GM21717 (cell line): ENCODE results near the gene COL21A1.

Experiments used
- ATAC-seq: cut with Tn5 transposase; IDR thresholded peaks from one replicate; pipeline ENCODE4 v1.9.1; 2021; ENCODE audit warnings: mild to moderate bottlenecking, moderate library complexity; ENCODE audit not compliant: unreplicated experiment

Gene COL21A1

GRCh38 chr6:56055081-56055704 is 192.2 kb downstream of the COL21A1 start:
- no peak for ATAC-seq

- ATAC-seq: no peak
These were observed 196.2 kb downstream of the COL21A1 start for GRCh38 chr6:56051202-56051598.

DNA sequence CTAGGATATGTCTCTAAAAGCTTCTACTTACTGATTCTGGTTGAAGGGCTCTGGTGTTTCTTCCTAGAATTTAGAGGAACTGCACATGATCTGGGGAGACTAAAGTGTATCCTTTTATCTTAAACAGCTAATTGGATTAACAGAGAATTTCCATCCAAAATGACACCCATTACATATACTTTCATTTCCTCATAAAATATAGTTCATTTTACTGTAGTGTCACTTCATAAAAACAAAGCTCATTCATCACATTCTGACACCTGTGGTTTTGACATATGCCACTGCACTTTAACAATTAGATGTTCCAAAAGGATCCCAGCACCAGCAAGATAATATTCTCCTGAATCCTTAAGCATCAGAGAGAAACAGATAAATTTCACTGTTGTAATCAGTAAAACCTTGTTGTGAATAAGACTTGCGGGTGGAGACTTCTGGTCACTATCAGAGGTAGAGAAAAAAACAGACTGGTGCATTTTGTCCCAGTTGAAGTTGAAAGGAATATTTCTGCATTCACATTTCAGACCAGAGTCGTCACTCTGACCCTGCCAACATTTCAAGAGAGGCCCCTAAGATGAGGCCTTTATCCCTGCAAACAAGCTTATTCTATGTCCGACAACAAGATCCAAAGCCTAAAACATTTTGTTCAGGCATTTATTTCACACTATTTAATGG is 196.7 kb downstream of the COL21A1 start:
- no peak for ATAC-seq

DNA sequence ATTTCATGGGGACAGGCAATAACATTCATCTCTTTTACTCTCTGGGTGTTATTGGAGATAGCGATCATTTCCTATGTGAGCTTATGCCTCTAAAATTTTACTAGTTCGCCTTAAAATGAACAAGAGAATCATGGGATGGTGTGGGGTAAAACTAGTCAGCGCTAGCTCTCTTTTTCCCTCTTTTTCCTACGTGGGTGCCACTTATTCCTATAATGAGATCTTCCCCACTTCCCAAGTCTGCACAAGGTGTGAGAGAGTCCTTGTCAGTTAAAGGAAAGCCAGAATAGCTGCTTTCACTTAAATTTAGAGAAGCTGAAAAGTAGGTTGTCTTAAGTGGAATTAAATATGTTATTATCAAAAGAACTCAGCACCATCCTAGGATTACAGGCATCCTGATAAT is 198.8 kb downstream of the COL21A1 start:
- ATAC-seq: no peak

- ATAC-seq: no peak
These were observed 199.3 kb downstream of the COL21A1 start for GRCh38 chr6:56047931-56048540.

GRCh38 chr6:56046576-56046975 is 200.8 kb downstream of the COL21A1 start:
- no peak for ATAC-seq

- no peak for ATAC-seq
These were observed 203.6 kb downstream of the COL21A1 start for GRCh38 chr6:56043761-56044160.

- ATAC-seq: no peak
These were observed 204.3 kb downstream of the COL21A1 start for GRCh38 chr6:56043076-56043475.

DNA sequence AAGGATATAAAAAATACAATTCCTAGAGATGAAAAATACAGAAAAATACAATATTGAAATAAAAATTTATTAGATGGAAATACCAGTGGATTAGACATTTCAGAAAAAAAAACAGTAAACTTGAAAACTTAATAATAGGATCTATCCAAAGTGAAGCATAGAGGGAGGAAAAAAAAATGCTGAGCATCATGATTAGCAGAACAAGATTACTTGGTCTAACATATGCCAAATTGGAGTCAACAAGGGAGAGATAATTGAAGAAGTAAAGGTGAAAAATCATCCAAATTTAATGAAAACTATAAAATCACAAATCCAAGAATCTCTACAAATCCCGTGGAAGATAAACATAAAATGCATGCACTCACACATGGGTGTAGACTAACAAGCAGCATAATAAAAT is 205.8 kb downstream of the COL21A1 start:
- no peak for ATAC-seq

DNA sequence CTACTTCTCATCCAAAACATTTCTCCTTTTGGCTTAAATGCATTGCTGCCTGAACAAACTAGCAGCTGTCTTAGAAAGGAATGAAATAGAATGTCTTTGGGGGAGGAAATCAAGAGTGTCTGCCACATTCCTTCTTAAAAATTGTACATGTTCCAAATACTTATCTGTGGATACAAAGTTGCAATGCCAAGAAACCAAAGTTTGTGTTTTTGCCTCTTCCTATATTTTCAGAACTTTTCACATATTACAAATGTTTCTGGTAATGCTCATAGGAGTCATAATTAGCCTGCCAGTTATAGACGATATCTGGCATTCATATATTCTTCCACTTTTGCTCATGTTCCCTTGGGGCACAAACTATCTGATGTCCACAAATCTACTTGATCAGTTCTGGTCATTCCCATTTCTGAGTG is 206.5 kb downstream of the COL21A1 start:
- ATAC-seq: no peak

- ATAC-seq: no peak
These were observed 207.2 kb downstream of the COL21A1 start for GRCh38 chr6:56040223-56040622.

DNA sequence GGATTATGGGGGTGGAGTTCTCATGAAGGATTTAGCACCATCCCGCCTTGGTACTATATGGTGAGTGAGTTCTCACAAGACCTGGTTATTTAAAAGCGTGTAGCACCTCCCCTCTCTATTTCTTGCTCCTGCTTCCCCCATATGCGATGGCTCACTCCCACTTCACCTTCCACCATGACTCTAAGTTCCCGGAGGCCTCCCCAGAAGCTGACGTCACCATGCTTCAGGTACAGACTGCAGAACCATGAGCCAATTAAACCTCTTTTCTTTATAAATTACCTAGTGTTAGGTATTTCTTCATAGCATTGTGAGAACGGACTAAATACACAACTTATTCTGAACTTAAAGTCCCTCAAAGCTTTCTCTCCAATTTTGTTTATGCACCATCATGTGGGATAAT is 208.6 kb downstream of the COL21A1 start:
- no peak for ATAC-seq

- no peak for ATAC-seq
These were observed 209.8 kb downstream of the COL21A1 start for GRCh38 chr6:56037601-56038000.

- ATAC-seq: no peak
These were observed 210.3 kb downstream of the COL21A1 start for GRCh38 chr6:56036916-56037600.

DNA sequence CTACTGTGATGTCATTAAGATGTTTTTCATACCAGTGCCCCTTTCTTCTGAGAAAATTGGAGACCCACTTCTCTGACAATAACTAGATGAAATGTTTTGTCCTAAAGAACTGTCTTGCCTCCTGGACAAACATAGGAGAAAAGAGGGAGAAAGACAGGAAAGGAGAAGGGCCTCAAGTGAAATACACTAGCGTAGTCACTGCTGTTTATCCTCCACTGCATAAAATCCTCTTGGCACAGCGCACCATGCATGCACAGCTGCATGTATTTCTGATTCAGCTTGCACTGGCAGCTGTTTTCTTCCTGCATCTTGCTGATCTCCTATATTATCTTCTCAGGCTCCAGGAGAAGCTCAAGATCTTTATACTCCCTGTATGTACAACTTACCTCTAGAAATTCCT is 214.0 kb downstream of the COL21A1 start:
- ATAC-seq: no peak

DNA sequence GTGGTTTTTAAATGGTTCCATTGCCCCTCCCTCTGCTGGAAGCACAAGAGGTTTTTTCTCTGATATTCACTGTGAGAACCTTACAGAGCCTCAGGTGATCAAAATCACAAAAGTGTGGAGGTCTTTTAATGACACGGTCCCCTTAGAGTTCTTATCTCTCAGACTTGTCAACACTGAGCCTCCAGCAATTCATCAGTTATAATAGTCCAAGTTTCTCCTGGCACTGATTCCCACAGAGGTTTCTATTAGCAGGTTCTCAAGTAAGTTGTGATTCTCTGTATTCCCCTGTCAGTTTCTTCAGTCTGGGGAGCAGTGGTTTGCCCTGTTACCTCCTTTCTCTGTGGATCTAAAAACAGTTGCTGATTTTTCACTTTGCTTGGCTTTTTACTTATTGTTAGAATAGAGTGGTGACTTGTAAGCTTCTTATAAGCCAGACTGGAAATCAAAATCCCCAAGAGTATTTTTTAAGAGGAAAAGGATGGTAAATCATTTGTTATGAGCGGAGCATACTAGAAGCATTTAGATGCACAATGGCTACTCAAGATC is 214.6 kb downstream of the COL21A1 start:
- no peak for ATAC-seq

DNA sequence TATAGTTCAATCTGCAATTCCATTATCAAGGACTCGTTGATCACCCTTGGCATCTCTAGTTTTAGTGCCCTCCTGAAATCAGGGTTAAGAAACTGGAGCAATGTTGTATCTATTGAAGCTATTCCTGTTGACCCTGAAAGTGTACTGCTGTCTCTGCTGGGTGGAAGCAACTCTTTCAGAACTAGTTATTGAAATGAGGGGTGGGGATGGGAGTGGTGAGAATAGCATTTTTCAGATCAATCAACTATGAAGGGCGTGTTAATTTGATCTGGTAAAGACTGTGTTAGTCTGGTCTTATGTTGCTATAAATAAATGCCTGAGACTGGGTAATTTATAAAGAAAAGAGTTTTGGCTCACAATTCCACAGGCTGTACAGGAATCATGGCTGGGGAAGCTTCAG is 219.5 kb downstream of the COL21A1 start:
- ATAC-seq: no peak

- ATAC-seq: no peak
These were observed 220.8 kb downstream of the COL21A1 start for GRCh38 chr6:56026455-56027180.

DNA sequence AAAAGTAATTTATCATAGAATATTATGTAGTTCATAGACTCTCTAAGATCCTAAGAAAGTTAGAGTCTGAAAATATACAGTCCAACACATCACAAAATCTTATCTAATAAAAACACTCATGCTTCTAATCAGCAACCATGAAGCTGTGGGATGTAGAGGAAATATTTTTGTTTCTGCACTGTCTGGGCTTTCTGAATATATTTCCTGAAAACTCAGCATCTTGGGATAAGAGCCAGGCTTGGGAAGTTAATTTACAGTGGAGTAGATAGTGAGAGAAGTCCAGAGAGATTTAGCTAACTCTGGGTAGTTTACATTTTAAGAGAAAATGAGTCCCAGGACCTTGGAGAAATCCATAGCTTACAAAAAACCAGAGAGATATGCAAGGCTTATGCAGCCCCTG is 221.6 kb downstream of the COL21A1 start:
- no peak for ATAC-seq

DNA sequence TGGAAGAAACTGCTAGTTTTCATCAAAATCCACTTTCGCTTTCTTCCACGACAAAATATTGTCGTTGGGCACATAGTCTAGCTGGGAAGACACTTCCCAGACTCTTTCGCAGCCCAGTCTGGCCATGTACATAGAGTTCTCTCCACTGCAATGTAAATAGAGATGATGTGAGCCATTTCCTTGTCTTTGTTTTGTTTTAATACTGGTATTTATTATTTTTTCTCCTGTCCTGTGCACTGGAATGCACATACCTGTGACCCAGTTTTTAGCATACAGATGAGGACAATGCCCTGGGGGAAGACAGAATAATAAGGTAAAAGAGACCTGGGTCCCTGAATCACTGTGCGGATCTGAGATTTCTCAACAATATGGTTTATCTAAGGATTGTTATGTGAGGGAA is 222.4 kb downstream of the COL21A1 start:
- no peak for ATAC-seq

DNA sequence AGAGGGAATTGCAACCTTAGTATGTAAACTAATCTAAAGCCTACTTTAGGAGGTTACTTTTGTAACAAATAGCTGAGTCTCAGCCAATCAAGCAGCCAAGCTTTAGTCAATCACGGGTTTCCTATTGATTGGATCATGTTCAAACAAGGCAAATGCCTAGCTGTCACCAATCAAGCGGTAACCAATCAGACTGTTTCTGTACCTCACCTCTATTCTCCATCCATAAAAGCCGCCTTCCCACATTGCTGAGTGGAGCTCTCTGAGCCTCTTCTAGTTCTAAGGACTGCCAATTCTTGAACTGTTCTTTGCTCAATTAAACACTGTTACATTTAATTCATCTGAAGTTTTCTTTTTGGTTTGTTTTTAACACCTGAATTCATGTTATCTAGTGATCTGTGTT is 223.6 kb downstream of the COL21A1 start:
- ATAC-seq: no peak
